SHP77 treated with DMSO at 0.1 percent for 48 hours (cell line): Measurements from ENCODE around the gene AP2B1.
A peak's percentile ranks its signal among the peaks of the same experiment; 100 is the strongest.

Experiments used
- DNase-seq: peaks from one replicate; lab custom pipeline; 2025; lab: John Stamatoyannopoulos, UW

AP2B1 gene

GRCh38 chr17:35730400-35731005, 143.4 kb downstream of the AP2B1 start:
- DNase-seq, result no peak

GRCh38 chr17:35731239-35731916, 144.3 kb downstream of the AP2B1 start, which contains the start of gene RASL10B:
Gene RASL10B (plus strand): TSS chr17:35731639. CDS start chr17:35735185, 3,546 bp downstream.
- no peak for DNase-seq

GRCh38 chr17:35731917-35732805, 145.0 kb downstream of the AP2B1 start:
- no peak for DNase-seq

- no peak for DNase-seq
Observed at GRCh38 chr17:35732806-35733136, 145.6 kb downstream of the AP2B1 start.

- DNase-seq, result no peak
Observed at GRCh38 chr17:35733366-35733765, 146.2 kb downstream of the AP2B1 start.

- DNase-seq, result no peak
Observed at GRCh38 chr17:35734396-35734795, 147.3 kb downstream of the AP2B1 start.

- DNase-seq, result no peak
Observed at GRCh38 chr17:35735036-35735805, 148.1 kb downstream of the AP2B1 start.

- no peak for DNase-seq
Observed at GRCh38 chr17:35736236-35736635, 149.1 kb downstream of the AP2B1 start.

GRCh38 chr17:35738519-35739133, 151.5 kb downstream of the AP2B1 start:
- no peak for DNase-seq

- DNase-seq, result no peak
Observed at GRCh38 chr17:35740216-35740615, 153.1 kb downstream of the AP2B1 start.

- DNase-seq, result no peak
Observed at GRCh38 chr17:35740997-35741931, 154.1 kb downstream of the AP2B1 start.

GRCh38 chr17:35742496-35742895, 155.4 kb downstream of the AP2B1 start:
- no peak for DNase-seq

GRCh38 chr17:35742896-35743477, 155.9 kb downstream of the AP2B1 start:
- no peak for DNase-seq

- DNase-seq, result no peak
Observed at GRCh38 chr17:35743626-35744328, 156.7 kb downstream of the AP2B1 start.

GRCh38 chr17:35744830-35745229, 157.7 kb downstream of the AP2B1 start:
- DNase-seq, result no peak

GRCh38 chr17:35745246-35745645, 158.1 kb downstream of the AP2B1 start:
- no peak for DNase-seq

GRCh38 chr17:35745749-35746320, 158.7 kb downstream of the AP2B1 start:
- no peak for DNase-seq

GRCh38 chr17:35747540-35748017, 160.5 kb downstream of the AP2B1 start:
- peak; percentile 18 for DNase-seq

GRCh38 chr17:35748341-35748841, 161.3 kb downstream of the AP2B1 start:
- no peak for DNase-seq
